BJ (cell line): ENCODE measurements around the gene FBLL1. TPM values are rescaled to one million over a fixed set of nuclear protein-coding genes. Genes with fewer than 3 reads are reported as not detected.
"Not testable (repeated sequence)": the region's sequence is repeated elsewhere in the genome, so short reads cannot be mapped to it uniquely, and the experiment has no call there.

Experiments used
- CTCF ChIA-PET: fragments of 350-600 bp; formaldehyde crosslinking; extraction: SDS; loops from one replicate; lab custom pipeline; 2021; ENCODE audit warnings: antibody characterized with exemption, inconsistent platforms; lab: Yijun Ruan, JAX
- POLR2A ChIA-PET: fragments of 300-600 bp; sonication (Branson Sonifier 250); formaldehyde crosslinking; extraction: SDS; loops from one replicate; lab custom pipeline; 2021; ENCODE audit warnings: antibody characterized with exemption; lab: Charles Lee
- DNase-seq: peaks from one replicate; pipeline ENCODE4 v3.0.0-alpha.2; 2011; ENCODE audit warnings: low read depth
- H3K27me3 ChIP-seq: 2 replicates; pipeline ENCODE4 v1.6.0; 2011; ENCODE audit warnings: low read length; ENCODE audit not compliant: control insufficient read depth, insufficient read depth
- H3K36me3 ChIP-seq: 2 replicates; pipeline ENCODE4 v1.5.1; 2011; ENCODE audit warnings: low read length; ENCODE audit not compliant: control insufficient read depth, insufficient read depth
- H3K4me3 ChIP-seq: 2 replicates; pipeline ENCODE4 v1.5.1; 2011; ENCODE audit warnings: low read depth, mild to moderate bottlenecking, control low read depth, low read length
- CTCF ChIP-seq: IDR thresholded peaks from 2 replicates; pipeline ENCODE4 v1.5.1; 2011; ENCODE audit warnings: low read depth, mild to moderate bottlenecking, control low read depth, inconsistent platforms, low read length, moderate library complexity; ENCODE audit not compliant: insufficient read depth
- polyA plus RNA-seq: library from polyadenylated mRNA; depleted of rRNA; stranded (reverse); fragments of >200 nt; gene quantifications from 2 replicates; pipeline ENCODE4 v1.2.3, GENCODE V29; 2011

FBLL1 gene
- polyA plus RNA-seq, 1 experiment, result 0.56 TPM

DNA sequence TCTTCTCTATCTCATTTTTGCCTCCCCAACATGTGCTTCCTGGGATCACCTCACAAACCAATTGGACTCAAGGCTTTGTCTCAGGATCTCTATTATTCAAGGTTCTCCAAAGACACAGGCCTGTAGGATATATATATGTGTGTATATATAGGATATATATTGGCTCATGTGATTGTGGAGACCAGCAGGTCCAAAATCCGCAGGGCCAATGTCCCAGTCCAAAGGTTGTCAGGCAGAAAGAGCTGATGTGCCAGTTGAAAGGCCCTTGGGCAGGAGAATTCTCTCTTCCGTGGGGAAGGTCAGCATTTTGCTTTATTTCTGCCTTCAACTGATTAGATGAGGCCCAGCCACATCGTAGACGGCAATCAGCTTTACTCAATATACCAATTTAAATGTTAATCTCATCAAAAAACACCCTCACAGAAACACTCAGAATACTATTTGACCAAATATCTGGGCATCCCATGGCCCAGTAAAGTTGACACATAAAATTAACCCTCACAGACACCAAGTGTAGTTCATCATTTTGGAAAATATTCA, 1.3 kb upstream of the FBLL1 start:
- Histone ChIP-seq H3K36me3 (no peaks in the 10 kb centered on the region), H3K27me3 (peaks cover 18% of the 10 kb centered on the region), H3K4me3 (no peak overlapping the region)
- no peak for TF ChIP-seq CTCF
- ChIA-PET CTCF (no interaction called here), POLR2A (no interaction called here)
- no peak for DNase-seq

- Histone ChIP-seq H3K4me3 (peak overlapping the region; percentile 36), H3K27me3 (peaks cover 19% of the 10 kb centered on the region), H3K36me3 (no peaks in the 10 kb centered on the region)
- TF ChIP-seq CTCF, result no peak
- ChIA-PET CTCF (no interaction called here), POLR2A (no interaction called here)
- no peak for DNase-seq
Measured at GRCh38 chr5:168529374-168530234, 499 bp downstream of the FBLL1 start.

GRCh38 chr5:168530621-168531150, 1.6 kb downstream of the FBLL1 start:
- Histone ChIP-seq H3K36me3 (no peaks in the 10 kb centered on the region), H3K4me3 (no peak overlapping the region), H3K27me3 (peaks cover 20% of the 10 kb centered on the region)
- ChIA-PET POLR2A (no interaction called here), CTCF (interaction anchor here (0.5 kb wide), 1 partner anchor 41 kb away, joined by 4 read pairs; no protein-coding TSS in a partner anchor)
- no peak for DNase-seq
- no peak for TF ChIP-seq CTCF

DNA sequence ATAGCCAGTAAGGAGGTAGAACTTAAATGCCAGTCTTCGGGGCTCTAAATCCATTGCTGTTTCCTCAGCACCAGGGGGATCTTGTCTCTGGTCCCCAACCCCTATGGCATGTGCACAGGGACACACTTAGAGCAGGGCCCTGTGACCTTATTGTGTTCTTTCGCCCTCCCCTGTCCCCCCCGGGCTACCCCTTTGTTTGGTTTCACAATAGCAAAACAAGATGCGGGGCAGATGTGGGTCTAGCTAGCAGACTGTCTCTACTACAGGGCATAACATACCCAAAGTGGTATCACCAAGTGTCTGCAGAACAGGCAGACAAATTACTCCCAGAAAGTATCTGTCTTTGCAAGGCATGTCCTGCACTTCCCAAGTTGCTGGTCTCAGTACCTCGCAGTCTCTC, 2.1 kb downstream of the FBLL1 start:
- DNase-seq, result no peak
- no peaks in the 10 kb centered on the region for H3K36me3 ChIP-seq
- H3K4me3 ChIP-seq, result no peak overlapping the region
- POLR2A ChIA-PET, result no interaction called here
- no peak for TF ChIP-seq CTCF
- peaks cover 20% of the 10 kb centered on the region for H3K27me3 ChIP-seq
- CTCF ChIA-PET, result no interaction called here

DNA sequence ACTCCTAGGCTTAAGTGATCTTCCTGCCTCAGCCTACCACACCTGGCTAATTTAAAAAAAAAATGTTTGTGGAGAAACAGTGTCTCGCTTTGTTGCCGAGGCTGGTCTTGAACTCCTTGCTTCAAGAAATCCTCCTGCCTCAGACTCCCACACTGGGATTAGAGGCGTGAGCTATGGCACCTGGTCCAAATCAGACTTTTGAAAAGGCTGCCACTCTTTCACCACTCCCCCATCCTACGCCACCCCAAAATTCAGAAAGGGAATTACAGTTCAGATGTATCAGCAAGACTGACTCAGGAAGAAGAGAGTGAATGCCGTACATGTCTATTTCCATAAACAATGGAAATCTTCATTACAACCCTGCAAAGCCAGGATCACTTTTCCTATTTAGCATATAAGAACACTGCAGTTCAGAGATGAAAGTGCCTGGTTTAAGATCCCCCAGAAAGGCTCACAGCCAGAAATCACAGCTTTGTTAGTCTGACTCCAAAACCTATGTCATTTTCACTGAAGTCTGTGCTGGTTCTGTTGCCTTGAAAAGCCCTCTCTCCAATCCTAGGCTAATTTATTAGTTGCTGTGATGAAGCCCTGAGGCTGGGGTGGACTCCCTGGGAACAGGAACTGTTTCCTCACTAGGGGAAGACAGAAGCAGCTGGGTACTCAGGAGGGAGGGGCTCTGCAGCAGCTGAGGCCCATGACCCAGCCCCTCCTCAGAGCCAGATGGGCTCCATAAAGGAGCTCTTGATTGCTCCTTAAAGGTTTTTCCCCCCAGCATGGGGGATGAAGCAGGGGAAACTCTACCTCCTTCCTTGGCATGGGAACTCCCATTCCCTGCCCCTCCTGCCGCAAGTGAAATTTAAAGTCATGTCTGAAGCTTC, 3.1 kb downstream of the FBLL1 start:
- DNase-seq, result no peak
- no peaks in the 10 kb centered on the region for H3K36me3 ChIP-seq
- CTCF ChIA-PET, result no interaction called here
- H3K4me3 ChIP-seq, result no peak overlapping the region
- no peak for TF ChIP-seq CTCF
- POLR2A ChIA-PET, result no interaction called here
- H3K27me3 ChIP-seq, result peaks cover 20% of the 10 kb centered on the region

GRCh38 chr5:168534351-168534750, 5.2 kb downstream of the FBLL1 start:
- H3K36me3 ChIP-seq, DNase-seq, H3K4me3 ChIP-seq, CTCF ChIA-PET, POLR2A ChIA-PET: not testable (repeated sequence)
- peaks cover 15% of the 10 kb centered on the region for H3K27me3 ChIP-seq
